ENCODE measurements around the gene CAVIN1.

CAVIN1 gene

GRCh38 chr17:42414704-42415409 lies 8.2 kb downstream of the CAVIN1 start:
- no peak for DNase-seq (ENCODE audit: low spot score)
- no peak for TF ChIP-seq CTCF (IDR thresholded peaks at IDR 0.05)
- H3K27ac ChIP-seq, result peak overlapping the region; percentile 45 to 80
- peak overlapping the region; percentile 53 for H3K4me3 ChIP-seq

DNA sequence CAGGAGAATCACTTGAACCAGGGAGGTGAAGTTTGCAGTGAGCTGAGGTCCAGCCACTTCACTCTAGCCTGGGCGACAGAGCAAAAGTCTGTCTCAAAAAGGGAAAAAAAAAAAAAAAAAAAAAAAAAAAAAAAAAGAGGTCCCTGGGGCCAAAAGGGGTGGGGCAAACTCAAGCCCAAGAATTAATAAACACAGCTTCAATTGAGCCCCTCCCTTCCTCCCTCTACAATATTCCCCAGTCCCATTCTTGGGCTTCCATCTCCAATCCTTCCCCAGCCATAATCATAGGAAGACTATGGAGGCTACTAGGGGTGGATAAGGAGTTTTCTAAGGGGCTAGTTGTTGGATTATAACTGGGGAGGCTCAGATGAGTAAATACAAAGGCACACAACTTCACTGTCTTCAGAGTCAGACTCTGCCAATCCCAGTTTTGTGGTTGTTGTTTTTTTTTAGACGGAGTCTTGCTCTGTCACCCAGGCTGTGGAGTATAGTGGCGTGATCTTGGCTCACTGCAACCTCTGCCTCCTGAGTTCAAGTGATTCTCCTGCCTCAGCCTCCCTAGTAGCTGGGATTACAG lies 9.5 kb downstream of the CAVIN1 start:
- no peak for TF ChIP-seq CTCF (IDR thresholded peaks at IDR 0.05)

DNA sequence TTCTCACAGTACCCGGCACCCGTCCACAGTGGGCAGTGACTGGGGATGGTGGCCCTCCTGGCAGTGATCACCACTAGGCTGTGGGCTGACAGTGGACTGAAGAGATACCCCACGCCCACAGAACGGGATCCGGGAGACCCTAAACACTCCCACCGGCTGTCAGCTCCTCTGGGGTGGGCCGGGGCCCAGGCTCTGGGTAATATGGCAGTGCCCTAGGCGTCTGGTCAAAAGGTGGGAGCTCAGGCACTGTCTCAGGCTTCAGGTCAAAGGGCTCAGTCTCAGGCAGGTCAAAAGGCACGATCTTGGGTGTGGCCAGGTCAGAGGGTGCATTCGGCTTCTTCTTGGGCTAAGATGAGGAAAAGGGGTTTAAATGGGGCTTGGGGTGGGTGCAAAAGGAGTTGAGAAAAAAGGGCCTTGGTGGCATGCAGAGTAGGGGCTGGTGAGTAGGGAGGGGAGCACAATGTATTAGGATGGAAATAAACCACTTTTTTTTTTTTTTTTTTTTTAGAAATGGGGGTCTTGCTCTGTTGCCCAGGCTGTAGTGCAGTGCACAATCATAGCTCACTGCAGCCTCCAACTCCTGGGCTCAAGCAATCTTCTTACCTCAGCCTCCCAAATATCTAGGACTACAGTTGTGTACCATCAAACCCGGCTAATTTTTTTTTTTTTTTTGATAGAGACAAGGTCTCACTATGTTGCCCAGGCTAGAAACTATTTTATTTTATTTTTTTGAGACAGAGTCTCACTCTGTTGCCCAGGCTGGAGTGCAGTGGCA lies 11.0 kb downstream of the CAVIN1 start:
- Histone ChIP-seq H3K27ac (peak overlapping the region; percentile 81 to 93), H3K4me3 (peak overlapping the region; percentile 59)
- TF ChIP-seq CTCF (IDR thresholded peaks at IDR 0.05), result no peak
- no peak for DNase-seq (ENCODE audit: low spot score)

More for the DNA sequence above, 9.5 kb downstream of the CAVIN1 start:
- no peak for DNase-seq (ENCODE audit: low spot score)
- H3K4me3 ChIP-seq, result no peak overlapping the region
- H3K27ac ChIP-seq, result peak overlapping the region; percentile 45 to 77

DNA sequence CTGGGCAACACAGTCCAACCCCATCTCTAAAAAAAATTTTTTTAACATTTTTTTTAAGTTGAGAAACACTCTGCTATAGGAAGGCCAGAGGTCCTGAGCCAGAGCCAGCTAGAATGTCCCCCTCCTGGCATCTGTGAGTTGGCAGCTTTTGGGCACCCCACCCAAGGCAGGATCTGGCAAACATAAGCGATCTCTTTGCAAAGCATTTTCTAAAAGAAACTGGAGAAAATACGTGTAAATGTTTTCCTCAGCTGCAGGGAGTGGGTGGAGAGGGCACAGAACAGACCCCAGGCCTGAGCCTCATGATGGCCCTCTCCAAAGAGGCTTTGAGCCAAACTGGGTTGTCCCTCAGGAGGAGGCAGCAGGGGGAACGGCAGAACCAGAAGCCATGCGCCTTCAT lies 11.7 kb downstream of the CAVIN1 start:
- no peak for DNase-seq (ENCODE audit: low spot score)
- H3K27ac ChIP-seq, result peak overlapping the region; percentile 81 to 93
- peak overlapping the region; percentile 59 for H3K4me3 ChIP-seq
- TF ChIP-seq CTCF (IDR thresholded peaks at IDR 0.05), result no peak

DNA sequence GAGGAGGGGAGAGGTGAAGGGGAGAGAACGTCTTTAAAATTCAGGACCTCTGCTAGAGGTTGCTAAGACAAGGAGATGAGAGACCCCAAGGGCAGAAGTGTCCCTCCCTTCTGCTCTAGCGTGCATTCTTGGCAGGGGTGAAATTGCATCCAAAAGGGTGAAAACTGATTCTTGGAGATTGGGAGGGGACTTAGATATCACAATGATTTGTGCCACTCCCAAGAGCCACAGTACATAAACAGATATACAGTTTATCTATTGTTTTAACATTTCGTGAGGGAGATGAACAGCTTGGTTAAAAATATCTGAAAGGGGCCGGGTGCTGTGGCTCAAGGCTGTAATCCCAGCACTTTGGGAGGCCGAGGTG lies 12.8 kb downstream of the CAVIN1 start:
- TF ChIP-seq CTCF (IDR thresholded peaks at IDR 0.05), result no peak
- no peak for DNase-seq (ENCODE audit: low spot score)
- peak overlapping the region; percentile 47 for H3K4me3 ChIP-seq
- H3K27ac ChIP-seq, result peak overlapping the region; percentile 81 to 93

DNA sequence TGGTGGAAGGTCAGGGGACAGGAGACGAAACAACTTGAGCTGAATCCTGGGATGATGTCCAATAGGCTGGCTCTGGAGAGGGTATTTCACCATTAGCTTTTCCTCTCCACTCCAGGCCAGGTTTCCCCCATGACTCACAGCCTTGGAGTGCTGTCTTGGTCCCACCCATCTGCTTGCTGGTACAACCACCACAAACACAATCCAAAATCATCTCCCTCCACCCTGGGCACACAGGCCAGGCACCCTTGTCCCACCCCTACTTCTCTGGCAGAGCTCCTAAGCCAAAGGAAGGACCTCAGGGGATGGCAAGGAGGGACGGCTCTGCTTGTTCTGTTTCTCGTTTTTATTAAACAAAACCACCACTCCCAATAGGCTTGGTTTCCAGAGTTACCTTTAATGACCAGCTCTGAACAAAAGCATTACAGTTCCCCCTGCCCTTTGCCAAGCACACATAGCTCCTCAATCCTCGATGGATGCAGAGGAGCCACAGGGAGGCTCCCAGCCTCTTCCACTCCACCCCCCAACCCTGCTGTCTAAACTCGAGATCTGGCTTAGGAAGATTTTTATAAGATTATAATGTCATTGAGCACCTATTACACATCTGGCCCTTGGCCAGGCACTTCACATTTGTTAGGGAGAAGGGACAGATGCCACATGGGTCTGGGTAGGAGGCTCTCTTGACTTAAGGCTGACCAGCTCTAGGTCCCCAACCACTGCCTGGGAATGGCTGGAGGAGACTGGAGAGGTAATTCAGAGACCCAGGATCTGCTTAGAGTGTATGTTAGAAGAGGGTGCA lies 13.3 kb downstream of the CAVIN1 start:
- Histone ChIP-seq H3K27ac (peak overlapping the region; percentile 81 to 93), H3K4me3 (peak overlapping the region; percentile 47)
- DNase-seq (ENCODE audit: low spot score), result peak; percentile 96
- no peak for TF ChIP-seq CTCF (IDR thresholded peaks at IDR 0.05)

Data from coronary artery (tissue), 2 donors.